C4-2B (cell line): ENCODE data around the gene MFN2.

Experiments used
- H3K27ac ChIP-seq: fragments of 450-650 bp; 2 replicates; pipeline ENCODE4 v1.5.1; 2017
- ZFX ChIP-seq: fragments of 450-650 bp; IDR thresholded peaks from 2 replicates; pipeline ENCODE4 v1.6.1; 2017
- TF ChIP-seq, protein P1 (sequence below): fragments of 450-650 bp; conservative IDR thresholded peaks from 2 replicates; pipeline ENCODE4 v1.5.1; 2017; ENCODE audit warnings: mild to moderate bottlenecking

MFN2 gene

DNA sequence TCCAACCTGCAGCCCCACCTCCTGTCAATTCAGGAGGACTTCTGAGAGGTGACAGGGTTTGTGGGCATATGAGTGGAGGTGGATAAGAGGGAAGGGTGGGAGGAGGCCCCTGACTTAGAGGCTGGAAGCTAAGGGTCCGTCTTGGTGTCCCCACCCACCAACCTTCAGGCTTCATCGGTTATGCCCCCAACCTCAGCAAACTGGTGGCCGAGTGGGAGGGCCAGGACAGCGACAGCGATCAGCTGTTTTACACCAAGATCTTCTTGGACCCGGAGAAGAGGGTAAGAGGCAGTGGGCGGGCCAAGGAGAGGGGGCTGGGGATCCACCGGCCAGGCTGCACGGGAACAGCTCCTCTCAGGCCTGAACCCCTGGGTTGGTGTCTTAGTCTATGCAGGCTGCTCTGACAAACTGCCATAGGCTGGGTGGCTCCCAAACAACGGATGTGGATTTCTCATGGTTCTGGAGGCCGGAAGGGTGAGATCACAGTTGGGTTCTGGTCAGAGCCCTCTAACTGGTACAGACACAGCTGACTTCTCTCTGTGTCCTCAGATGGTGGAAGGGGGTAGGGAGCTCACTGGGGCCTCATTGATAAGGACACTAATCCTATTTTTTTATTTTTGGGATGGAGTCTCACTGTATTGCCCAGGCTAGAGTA lies 27.7 kb upstream of the MFN2 start:
- TF ChIP-seq ZFX: no peak
- TF ChIP-seq, protein P1, sequence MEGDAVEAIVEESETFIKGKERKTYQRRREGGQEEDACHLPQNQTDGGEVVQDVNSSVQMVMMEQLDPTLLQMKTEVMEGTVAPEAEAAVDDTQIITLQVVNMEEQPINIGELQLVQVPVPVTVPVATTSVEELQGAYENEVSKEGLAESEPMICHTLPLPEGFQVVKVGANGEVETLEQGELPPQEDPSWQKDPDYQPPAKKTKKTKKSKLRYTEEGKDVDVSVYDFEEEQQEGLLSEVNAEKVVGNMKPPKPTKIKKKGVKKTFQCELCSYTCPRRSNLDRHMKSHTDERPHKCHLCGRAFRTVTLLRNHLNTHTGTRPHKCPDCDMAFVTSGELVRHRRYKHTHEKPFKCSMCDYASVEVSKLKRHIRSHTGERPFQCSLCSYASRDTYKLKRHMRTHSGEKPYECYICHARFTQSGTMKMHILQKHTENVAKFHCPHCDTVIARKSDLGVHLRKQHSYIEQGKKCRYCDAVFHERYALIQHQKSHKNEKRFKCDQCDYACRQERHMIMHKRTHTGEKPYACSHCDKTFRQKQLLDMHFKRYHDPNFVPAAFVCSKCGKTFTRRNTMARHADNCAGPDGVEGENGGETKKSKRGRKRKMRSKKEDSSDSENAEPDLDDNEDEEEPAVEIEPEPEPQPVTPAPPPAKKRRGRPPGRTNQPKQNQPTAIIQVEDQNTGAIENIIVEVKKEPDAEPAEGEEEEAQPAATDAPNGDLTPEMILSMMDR: no peak
- H3K27ac ChIP-seq: no peak overlapping the region

DNA sequence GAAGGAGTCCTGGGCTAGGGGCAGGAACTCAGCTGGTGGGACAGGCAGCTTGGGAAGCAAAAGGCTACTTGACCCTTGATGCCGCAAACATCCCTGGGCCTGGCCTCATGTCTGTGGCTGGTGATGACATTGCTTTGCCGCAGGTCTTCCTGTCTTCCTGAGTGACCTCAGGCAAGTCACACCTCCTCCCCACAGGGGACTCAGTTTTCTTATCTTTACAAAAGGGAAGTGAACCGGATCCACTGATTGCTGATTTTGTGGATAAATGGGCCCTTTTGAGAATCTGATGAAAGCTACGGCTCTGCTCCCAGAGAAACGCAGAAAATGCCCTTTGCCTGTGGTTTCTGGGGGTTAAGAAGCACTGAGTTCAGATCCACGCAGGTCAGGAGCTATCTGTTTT lies 25.0 kb upstream of the MFN2 start:
- H3K27ac ChIP-seq: no peak overlapping the region
- TF ChIP-seq, protein P1: no peak

DNA sequence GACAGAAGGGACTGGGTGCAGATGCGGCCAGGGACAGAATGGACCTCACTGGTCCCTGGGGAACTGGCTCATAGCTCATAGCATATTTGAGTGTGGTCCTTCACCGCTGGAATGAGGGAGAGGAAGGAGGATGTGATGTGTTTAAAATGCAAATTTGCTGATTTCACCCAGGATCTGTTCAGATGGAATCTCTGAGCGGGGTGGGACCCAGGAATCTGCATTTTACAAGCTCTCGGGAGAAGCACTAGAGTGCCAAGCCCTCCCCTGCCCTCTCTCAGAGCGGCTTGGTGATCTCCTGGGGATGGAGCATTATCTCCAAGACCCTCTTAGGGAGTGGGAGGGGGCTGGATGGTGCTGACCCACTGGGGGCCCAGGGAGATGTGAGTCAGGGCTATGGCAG lies 22.8 kb upstream of the MFN2 start:
- H3K27ac ChIP-seq: no peak overlapping the region
- TF ChIP-seq ZFX: no peak
- TF ChIP-seq, protein P1: no peak

DNA sequence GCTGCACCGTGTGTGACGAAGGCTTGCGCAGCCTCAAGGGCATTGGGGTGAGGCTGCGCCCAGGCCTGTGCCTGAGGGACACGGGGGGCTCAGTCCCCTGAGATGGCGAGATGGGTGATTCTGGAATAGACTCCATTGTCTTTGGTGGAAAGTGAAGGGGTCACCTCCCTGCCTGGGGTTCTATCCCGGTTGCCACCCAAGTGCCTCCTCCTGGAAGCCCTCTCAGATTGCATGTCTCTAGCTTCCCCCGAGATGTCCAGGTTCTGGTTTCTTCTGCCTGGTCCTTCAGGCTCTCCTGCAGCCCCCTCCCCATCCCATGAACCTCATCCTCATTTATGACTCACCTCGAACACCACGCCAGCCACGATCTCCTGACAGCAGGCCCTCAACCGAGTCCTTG lies 22.3 kb upstream of the MFN2 start:
- TF ChIP-seq ZFX: no peak
- TF ChIP-seq, protein P1: no peak

DNA sequence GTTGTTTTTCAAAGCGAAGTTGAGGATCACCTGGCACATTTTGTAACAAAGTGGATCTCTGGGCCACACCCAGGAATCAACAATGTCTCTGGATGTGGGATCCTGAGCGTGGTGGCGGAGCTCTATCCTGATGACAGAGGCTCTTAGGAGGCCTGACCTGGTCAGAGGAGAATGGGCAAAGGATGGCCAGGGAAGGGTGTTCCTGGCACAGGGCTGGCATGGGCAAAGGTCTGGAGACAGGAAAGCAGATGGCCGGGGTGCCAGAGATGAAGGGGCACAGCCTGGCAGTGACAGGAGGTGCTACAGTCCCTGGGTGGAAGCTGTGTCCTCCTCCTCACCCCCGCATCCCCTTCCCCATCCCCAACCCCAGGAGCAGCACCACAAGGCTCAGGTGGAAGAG lies 20.0 kb upstream of the MFN2 start:
- TF ChIP-seq ZFX: no peak
- TF ChIP-seq, protein P1: no peak
- H3K27ac ChIP-seq: no peak overlapping the region

More for the DNA sequence above, 22.3 kb upstream of the MFN2 start:
- no peak overlapping the region for H3K27ac ChIP-seq

DNA sequence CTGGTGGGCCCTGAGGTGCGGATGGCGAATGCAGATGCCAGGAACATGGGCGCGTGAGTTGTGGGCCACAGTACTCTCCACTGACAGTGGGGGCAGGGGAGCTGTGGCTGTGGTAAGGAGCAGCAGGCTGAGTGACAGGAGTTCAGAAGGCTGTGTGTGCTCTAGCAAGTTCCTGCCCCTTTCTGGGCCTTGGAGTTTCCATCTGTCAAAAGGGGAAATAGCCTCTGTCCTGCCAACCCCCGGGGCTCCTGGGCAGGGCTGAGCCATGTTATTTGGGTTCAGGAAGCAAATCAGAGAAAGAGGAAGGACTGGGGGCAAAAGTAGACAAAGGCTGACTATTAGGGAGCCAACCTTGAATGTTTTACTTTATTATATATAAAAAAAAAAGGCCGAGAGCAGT lies 19.5 kb upstream of the MFN2 start:
- H3K27ac ChIP-seq: no peak overlapping the region
- TF ChIP-seq, protein P1: no peak
- TF ChIP-seq ZFX: no peak

DNA sequence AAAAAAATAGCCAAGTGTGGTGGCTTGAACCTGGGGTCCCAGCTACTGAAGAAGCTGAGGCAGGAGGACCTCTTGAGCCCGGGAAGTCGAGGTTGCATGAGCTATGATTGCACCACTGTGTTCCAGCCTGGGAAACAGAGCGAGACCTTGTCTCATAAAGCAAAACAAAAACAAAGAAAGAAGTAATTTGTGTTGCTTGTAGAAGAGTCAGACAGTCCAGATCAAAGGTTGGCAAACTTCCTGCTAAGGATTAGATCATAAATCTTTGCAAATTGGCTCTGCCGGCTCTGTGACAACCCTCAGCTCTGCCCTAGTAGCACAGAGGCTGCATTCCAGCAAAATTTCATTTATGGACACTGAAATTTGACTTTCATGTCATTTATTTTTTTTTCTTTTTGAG lies 19.0 kb upstream of the MFN2 start:
- TF ChIP-seq ZFX: no peak
- TF ChIP-seq, protein P1: no peak
- H3K27ac ChIP-seq: no peak overlapping the region
